Measurements from ENCODE around the gene UBR3.
"Not testable (repeated sequence)": the region's sequence is repeated elsewhere in the genome, so short reads cannot be mapped to it uniquely, and the experiment has no call there.

The UBR3 gene

GRCh38 chr2:169946092-169946491, 118.8 kb downstream of the UBR3 start:
- no peak for DNase-seq (ENCODE audit: low read depth)

DNA sequence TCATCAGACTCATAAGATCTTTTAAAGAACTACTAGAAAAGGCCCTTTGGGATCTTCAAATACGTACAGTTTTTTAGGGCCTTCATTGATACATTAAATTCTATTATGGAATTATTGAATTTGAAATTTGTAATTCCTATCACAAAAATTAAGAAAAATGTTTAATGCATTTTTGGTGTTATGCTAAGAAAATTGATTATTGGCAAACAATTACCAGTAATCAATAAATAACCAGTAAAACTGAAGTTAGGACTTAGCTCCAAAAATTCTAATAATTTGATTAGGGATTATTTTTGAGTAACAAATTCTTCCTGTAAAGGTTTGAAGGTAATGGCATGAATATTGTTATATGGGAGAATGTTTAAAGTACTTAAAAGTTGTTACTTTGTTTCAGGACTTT, 119.3 kb downstream of the UBR3 start:
- DNase-seq (ENCODE audit: low read depth): no peak

DNA sequence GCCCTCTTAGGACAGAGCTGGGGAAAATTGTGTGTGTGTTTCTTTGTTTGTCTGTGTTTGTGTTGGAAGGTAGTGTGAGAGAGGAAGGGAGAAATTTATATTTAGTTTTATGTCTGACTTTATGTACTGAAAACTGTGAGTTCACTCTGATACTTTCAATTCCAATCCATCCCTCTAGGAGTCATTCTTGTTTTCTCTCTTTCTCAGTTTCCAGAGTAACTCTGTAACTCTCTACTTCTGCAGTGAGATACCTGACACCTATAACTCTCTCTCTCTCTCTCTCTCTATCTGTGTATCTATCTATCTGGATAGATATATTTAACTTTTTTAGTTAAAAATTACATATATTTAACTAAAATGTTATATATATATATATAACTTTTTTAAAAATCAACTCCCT, 128.7 kb downstream of the UBR3 start:
- no peak for DNase-seq (ENCODE audit: low read depth)

- not testable (repeated sequence) for DNase-seq (ENCODE audit: low read depth)
These were observed 130.0 kb downstream of the UBR3 start for GRCh38 chr2:169957219-169957618.

- no peak for DNase-seq (ENCODE audit: low read depth)
These were observed 134.7 kb downstream of the UBR3 start for GRCh38 chr2:169961911-169962310.

- no peak for DNase-seq (ENCODE audit: low read depth)
These were observed 136.5 kb downstream of the UBR3 start for GRCh38 chr2:169963786-169964185.

DNA sequence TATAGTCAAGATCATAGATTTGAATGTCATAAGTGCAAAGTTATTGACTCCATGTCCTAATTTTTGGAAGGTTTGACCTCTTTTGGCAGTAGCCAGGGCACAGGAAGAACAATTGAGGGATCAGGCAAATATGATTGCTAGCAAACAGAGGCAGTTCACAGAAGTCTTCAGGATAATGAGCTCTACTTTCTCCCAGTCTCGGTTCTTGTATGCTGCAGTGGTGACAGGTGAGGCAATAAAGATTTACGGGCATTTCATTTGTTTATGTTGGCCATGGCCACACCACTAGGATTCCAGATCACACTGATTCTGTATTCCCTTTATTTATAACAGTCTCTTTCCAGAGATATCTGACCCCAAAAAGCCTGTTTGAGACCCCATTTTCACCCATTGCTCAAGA, 137.5 kb downstream of the UBR3 start:
- DNase-seq (ENCODE audit: low read depth): no peak

- DNase-seq (ENCODE audit: low read depth): peak; percentile 2
These were observed 138.2 kb downstream of the UBR3 start for GRCh38 chr2:169965495-169965894.

- no peak for DNase-seq (ENCODE audit: low read depth)
These were observed 139.2 kb downstream of the UBR3 start for GRCh38 chr2:169966454-169966853.

GRCh38 chr2:169968743-169969142, 141.5 kb downstream of the UBR3 start:
- DNase-seq (ENCODE audit: low read depth): no peak

DNA sequence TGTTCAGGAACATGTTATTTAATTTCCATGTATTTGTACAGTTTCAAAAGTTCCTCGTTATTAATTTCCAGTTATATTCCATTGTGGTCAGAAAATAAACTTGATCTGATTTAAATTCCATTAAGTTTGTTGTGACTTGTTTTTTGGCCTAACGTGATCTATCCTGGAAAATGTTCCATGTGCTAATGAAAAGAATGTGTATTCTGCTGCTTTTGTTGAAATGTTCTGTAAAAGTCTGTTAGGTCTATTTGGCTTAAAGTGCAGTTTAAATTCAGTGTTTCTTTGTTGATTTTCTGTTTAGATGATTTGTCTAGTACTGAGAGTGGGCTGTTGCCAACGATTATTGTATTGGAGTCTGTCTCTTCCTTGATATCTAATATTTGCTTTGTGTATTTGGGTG, 148.0 kb downstream of the UBR3 start:
- no peak for DNase-seq (ENCODE audit: low read depth)

DNA sequence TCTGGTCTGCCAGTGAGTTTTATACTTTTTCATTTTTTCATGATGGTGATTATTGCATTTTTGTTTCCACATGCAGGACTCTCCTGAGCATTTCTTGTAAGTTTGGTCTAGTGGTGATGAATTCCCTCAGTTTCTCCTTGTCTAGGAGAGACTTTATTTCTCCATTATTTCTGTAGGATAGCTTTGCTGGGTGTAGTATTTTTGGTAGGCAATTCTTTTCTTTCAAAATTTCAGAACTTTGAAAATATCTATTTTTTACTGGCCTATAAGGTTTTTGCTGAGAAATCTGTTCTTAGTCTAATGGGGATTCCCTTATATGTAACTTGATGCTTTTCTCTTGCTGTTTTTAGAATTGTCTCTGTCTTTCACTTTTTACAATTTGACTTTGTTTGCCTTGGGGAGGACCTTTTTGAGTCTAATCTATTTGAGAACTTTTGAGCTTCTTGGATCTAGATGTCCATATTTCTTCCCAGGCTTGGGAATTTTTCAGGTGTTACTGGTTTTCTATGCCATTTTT, 149.1 kb downstream of the UBR3 start:
- no peak for DNase-seq (ENCODE audit: low read depth)

- DNase-seq (ENCODE audit: low read depth): no peak
These were observed 150.3 kb downstream of the UBR3 start for GRCh38 chr2:169977530-169977929.

DNA sequence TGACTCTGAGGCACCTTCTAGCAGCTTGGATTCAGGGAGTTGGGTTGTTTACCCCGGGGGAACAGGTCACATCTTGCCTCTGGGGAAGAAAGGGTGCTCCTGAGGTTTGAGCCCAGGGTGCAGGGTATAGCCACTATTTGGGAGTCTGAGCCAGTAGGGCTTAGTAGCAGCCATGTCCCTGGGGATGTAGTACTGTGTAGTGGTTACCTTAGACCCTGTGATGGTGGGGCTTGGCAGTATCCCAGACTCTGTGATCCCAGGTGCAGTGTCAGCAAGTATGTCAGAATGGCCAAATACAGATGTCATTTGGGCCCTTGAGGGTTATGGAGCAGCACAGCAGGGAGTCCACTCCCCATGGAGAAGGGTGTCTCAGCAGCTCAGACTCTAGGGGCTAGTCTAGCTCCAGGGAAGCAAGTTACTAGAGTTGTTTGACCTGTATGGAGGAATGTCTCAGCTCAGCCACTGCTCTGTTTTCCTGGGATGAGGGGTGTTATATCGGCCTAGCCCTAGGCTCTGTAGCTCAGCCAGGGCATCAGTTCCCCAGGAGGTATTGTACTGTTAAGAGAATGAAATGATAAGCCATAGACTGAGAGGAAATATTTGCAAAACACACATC, 151.3 kb downstream of the UBR3 start:
- DNase-seq (ENCODE audit: low read depth): no peak

- no peak for DNase-seq (ENCODE audit: low read depth)
These were observed 151.8 kb downstream of the UBR3 start for GRCh38 chr2:169979025-169979424.

DNA sequence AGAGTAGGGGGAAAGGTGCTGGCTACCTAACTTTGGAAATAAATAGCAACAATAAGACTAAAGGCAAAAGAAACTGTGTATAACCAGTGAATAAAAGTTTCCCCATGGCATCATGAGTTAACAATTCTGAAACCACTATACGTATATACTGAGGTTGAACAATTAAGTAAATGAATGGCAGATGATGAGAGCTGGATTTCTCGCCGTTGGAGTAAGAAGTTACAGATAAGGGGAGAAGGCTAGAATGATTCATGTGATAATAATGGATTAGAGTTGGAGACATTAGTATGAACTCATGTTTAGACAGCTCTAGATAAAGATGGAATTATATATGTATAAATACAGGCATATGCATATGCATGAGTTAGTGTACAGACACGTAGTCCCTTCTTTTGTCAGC, 152.7 kb downstream of the UBR3 start:
- no peak for DNase-seq (ENCODE audit: low read depth)

- no peak for DNase-seq (ENCODE audit: low read depth)
These were observed 153.4 kb downstream of the UBR3 start for GRCh38 chr2:169980643-169981042.

GRCh38 chr2:169982929-169983328, 155.7 kb downstream of the UBR3 start:
- DNase-seq (ENCODE audit: low read depth): no peak

GRCh38 chr2:169983506-169983905, 156.3 kb downstream of the UBR3 start:
- DNase-seq (ENCODE audit: low read depth): no peak

DNA sequence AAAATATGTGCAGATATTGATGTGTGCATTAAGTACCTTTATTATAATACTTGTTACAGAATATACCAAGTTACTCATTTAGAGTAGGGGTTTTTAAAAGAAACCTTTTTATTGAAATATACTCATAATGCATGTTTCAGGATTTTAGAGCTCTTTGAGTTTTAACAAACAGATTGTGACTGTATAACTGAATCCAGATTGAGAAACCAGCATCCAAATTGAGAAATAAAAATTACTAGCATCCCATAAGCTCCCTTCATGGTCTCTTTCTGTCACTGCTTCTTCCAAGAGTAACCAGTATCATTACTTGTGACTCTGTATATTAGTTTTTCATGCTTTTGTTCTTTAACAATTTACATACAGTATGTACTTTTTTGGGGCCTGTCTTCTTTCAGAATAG, 156.9 kb downstream of the UBR3 start:
- DNase-seq (ENCODE audit: low read depth): no peak

DNA sequence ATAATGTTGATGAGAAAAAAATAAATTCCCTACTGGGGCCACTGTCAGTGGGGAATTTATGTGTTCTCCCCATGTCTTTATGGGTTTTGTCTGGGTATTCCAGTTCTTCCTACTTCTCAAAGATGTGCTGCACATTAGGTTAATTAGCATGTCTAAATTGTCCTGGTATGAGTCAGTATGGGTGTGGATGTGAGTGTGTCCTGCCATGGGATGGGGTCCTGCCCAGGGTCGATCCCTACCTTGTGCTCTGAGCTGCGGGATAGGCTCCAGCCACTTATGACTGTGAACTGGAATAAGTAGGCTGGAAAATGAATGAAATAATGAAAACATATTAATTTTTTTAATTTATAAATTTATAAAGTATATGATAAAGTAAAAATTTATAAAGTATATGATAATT, 167.5 kb downstream of the UBR3 start:
- DNase-seq (ENCODE audit: low read depth): no peak

GRCh38 chr2:169997140-169997887, 170.1 kb downstream of the UBR3 start:
- no peak for DNase-seq (ENCODE audit: low read depth)

- DNase-seq (ENCODE audit: low read depth): no peak
These were observed 171.8 kb downstream of the UBR3 start for GRCh38 chr2:169999054-169999453.

DNA sequence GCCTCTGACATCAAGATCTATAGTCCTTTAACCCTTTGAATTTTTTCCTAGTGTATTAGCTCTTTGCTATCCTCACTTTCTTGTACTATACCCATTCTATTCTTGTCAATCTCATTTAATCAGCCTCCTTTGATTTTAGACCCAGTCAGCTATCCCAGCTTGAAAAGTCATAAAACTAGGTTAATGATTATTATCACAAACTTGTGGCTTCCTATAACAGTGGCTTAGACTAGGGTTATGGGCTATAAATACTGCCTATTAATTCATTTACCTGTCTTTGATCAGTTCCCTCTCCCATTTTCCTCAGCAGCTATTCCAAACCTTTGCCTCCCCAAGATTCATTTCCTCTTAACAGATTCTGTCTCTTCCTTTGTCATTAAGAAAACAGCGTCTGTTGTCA, 174.8 kb downstream of the UBR3 start:
- DNase-seq (ENCODE audit: low read depth): no peak

All from HS-27A (cell line).